ENCODE data around the gene SH3GL2. TPM values are rescaled to one million over a fixed set of nuclear protein-coding genes. Genes with fewer than 3 reads are reported as not detected.

Gene SH3GL2
- total RNA-seq, 2 experiments from 2014 or later, result not detected

DNA sequence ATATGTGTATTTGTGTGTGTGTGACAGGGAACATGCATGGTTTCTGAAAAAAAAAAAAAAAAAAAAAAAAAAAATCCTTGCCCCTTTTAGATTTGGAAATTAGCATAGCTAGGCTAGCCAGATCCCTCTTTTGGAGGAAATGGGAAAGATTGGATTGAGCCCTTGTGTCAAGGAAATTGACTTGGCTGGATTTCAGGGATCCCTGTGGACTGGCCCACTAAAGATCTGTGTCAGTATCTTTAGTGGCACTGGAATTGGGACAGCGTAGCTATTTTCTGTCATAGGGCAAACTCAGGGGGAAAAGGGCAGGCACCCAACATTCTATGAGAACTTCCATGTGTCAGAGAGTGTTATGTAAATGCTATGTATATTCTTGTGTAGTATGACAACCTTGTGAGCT, 35.4 kb downstream of the SH3GL2 start:
- DNase-seq (no peak), ATAC-seq (no peak)
- Mint-ChIP-seq H3K4me1 (ENCODE audit: low read depth) (no peaks in the 10 kb centered on the region), H3K27ac (no peak overlapping the region), H3K9me3 (ENCODE audit: insufficient read depth) (no peaks in the 10 kb centered on the region), H3K36me3 (ENCODE audit: low read depth) (no peaks in the 10 kb centered on the region), H3K4me3 (no peak overlapping the region), H3K27me3 (ENCODE audit: low read depth) (no peaks in the 10 kb centered on the region)
- ChIA-PET CTCF (no interaction called here), POLR2A (no interaction called here)

DNA sequence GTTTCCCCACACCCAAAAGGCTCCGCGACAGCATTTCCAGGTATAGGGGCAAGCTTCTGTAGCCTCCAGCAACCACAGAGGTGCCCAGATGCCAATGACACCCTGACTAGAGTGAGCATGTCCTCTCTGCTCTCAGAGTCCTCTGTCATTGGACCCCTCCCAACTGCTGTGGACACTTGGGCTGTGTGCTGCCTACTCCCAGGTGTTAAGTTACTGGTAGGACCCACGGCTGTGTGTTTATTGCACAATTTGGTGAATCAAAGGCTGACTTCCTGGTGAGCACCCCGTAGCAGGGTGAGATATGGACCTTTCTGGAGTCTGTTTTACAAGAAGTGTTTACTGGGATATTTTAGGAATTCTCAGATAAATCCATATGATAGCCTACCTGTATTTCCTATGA, 36.0 kb downstream of the SH3GL2 start:
- CTCF ChIA-PET, result no interaction called here
- H3K4me3 Mint-ChIP-seq, result no peak overlapping the region
- H3K4me1 Mint-ChIP-seq (ENCODE audit: low read depth), result no peaks in the 10 kb centered on the region

DNA sequence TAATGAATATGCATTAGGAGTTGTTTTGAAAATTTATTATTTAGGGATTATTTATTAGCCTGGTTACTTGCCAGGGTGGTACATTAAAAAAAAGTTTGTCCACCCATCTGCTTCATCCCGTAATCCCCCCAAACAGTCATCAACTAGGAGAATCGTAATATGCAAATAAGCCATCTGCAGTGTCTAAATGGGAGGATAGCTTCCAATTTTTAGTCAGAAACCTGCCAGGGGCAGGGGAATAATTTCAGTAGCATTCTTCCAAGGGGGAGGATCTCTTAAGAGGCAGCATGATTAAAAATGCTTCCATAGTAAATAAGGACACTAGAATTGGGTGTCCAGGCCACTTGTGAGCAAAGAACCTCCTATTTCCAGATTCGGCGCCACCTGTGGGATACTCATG, 43.3 kb downstream of the SH3GL2 start:
- ATAC-seq (no peak), DNase-seq (no peak)
- Mint-ChIP-seq H3K4me1 (ENCODE audit: low read depth) (no peaks in the 10 kb centered on the region), H3K27me3 (ENCODE audit: low read depth) (no peaks in the 10 kb centered on the region), H3K27ac (no peak overlapping the region), H3K9me3 (ENCODE audit: insufficient read depth) (no peaks in the 10 kb centered on the region), H3K36me3 (ENCODE audit: low read depth) (no peaks in the 10 kb centered on the region), H3K4me3 (no peak overlapping the region)
- ChIA-PET CTCF (no interaction called here), POLR2A (no interaction called here)

More for the DNA sequence above, 36.0 kb downstream of the SH3GL2 start:
- Mint-ChIP-seq H3K36me3 (ENCODE audit: low read depth) (no peaks in the 10 kb centered on the region), H3K9me3 (ENCODE audit: insufficient read depth) (no peaks in the 10 kb centered on the region), H3K27ac (no peak overlapping the region), H3K27me3 (ENCODE audit: low read depth) (no peaks in the 10 kb centered on the region)
- POLR2A ChIA-PET, result no interaction called here
- no peak for DNase-seq
- ATAC-seq, result no peak

DNA sequence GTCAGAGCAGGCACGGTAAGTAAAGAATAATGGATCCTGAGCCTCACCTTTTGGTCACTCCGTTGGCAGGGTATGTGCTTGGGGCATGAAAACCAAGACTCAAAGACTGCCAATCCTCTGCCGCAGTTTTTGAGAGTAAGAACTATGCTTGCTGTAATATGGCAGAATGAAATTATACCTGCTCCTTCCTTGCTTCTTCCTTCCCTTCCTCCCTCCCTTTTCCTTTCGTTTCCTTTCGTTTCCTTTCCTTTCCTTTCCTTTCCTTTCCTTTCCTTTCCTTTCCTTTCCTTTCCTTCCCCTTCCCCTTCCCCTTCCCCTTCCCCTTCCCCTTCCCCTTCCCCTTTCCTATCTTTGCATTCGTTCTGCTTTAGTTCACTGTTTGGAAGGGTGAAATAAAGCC, 43.9 kb downstream of the SH3GL2 start:
- H3K27ac Mint-ChIP-seq, result no peak overlapping the region
- H3K27me3 Mint-ChIP-seq (ENCODE audit: low read depth), result no peaks in the 10 kb centered on the region
- ChIA-PET CTCF (no interaction called here), POLR2A (no interaction called here)
- no peaks in the 10 kb centered on the region for H3K4me1 Mint-ChIP-seq (ENCODE audit: low read depth)
- DNase-seq (no peak), ATAC-seq (no peak)
- H3K9me3 Mint-ChIP-seq (ENCODE audit: insufficient read depth), result no peaks in the 10 kb centered on the region
- no peak overlapping the region for H3K4me3 Mint-ChIP-seq
- no peaks in the 10 kb centered on the region for H3K36me3 Mint-ChIP-seq (ENCODE audit: low read depth)

DNA sequence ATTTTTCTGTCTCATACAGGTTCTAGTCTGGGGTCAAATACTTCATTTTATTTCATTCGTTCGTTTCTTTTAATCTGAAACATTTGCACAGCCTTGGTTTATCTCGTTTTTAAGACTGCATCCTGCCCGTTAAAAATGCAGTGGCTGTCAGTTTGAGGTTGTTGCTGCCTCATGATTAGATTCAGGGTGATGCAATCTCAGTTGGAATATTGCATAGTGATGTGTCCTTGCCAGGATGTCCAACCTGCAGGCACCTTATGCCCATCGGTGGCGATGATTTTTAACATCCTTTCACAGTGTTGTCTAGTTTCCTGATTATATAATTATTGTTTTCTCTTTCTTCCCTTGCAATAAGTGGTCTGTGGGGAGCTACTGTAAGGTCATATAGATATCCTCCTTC, 45.1 kb downstream of the SH3GL2 start:
- no peaks in the 10 kb centered on the region for H3K27me3 Mint-ChIP-seq (ENCODE audit: low read depth)
- DNase-seq (no peak), ATAC-seq (no peak)
- no peaks in the 10 kb centered on the region for H3K4me1 Mint-ChIP-seq (ENCODE audit: low read depth)
- H3K9me3 Mint-ChIP-seq (ENCODE audit: insufficient read depth), result no peaks in the 10 kb centered on the region
- no peaks in the 10 kb centered on the region for H3K36me3 Mint-ChIP-seq (ENCODE audit: low read depth)
- ChIA-PET CTCF (no interaction called here), POLR2A (no interaction called here)
- no peak overlapping the region for H3K4me3 Mint-ChIP-seq
- no peak overlapping the region for H3K27ac Mint-ChIP-seq

DNA sequence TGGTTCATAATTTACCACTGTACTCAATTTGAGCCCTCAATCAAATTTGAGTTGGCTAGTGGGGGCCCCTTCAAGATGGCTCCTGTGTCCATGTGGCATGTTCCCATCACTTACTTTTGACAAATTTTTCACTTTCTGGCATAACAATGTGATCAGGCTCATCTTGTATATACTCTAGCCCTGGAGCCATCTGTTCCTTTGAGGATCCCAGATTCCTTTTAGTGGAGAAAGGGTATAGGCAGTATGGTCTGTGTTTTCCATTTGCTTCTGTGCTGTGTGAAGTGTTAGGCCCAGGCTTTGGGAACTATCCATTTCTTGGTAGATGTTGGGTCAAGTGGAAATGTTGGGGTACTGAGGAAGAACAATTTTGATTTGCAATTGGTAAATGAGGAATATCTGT, 45.7 kb downstream of the SH3GL2 start:
- CTCF ChIA-PET, result no interaction called here
- Mint-ChIP-seq H3K36me3 (ENCODE audit: low read depth) (no peaks in the 10 kb centered on the region), H3K27ac (no peak overlapping the region), H3K4me3 (no peak overlapping the region), H3K27me3 (ENCODE audit: low read depth) (no peaks in the 10 kb centered on the region), H3K4me1 (ENCODE audit: low read depth) (no peaks in the 10 kb centered on the region), H3K9me3 (ENCODE audit: insufficient read depth) (no peaks in the 10 kb centered on the region)
- ATAC-seq (no peak), DNase-seq (no peak)
- POLR2A ChIA-PET, result no interaction called here

DNA sequence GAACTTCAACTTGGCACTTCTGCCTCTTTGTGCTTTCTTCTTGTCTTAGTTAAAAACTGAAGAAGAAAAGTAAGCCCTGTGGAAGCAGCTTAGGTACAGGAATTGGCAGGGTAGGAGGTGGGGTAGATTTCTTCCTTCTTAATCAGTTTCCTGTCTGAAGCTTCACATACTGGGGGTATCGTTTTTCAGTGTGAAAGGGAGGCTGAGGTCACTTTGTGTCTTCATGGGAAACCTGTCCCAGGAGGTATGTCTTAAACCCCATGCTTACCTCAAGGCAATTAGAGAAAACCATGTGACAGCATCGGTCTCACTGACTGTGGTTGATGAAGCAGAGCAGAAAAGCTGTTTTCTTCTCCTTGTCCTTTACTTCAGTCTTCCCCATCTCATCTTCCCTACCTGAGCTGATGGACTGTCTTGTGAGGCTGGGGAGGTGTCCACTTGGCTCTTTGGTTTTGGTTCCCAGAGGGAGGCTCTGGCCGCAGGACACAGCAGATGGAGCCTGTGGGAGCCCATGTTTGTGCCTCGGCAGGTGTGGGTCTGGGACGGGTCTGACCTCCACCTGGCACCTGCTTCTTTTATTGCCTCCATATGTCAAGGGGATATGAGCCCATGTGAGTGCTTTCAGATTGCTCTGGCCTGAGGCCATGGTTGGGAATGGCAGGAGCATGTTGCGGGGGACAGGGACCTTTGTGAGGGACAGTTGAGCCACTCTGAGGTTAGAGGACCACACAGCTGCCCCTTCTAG, 47.0 kb downstream of the SH3GL2 start:
- Mint-ChIP-seq H3K36me3 (ENCODE audit: low read depth) (no peaks in the 10 kb centered on the region), H3K27ac (no peak overlapping the region), H3K27me3 (ENCODE audit: low read depth) (no peaks in the 10 kb centered on the region), H3K4me1 (ENCODE audit: low read depth) (no peaks in the 10 kb centered on the region), H3K4me3 (no peak overlapping the region), H3K9me3 (ENCODE audit: insufficient read depth) (no peaks in the 10 kb centered on the region)
- no peak for DNase-seq
- no peak for ATAC-seq
- CTCF ChIA-PET, result no interaction called here
- POLR2A ChIA-PET, result interaction anchor here (0.6 kb wide), 1 partner anchor 23 kb away, joined by 3 read pairs; no protein-coding TSS in a partner anchor

DNA sequence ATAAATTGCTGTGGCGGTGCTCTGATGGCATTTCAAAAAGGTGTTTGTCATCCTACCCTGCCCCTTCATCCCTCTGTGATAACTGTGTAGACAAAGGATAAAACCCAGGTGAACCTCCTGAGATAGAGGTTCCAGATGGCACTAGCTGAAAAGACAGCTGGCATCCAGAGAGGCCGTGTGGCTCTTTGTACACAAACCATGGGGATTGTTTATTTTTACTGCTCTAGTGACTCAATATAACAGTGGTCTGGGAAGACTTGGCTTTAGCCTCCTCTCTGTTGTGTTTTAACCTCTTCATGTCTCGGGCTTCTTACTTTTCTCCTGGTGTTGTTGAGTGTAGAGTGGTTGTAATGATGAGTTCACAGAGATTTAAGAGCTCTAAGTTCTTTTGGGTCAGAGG, 48.8 kb downstream of the SH3GL2 start:
- ChIA-PET POLR2A (interaction anchor here (0.8 kb wide), 1 partner anchor 807 kb away, joined by 3 read pairs; no protein-coding TSS in a partner anchor), CTCF (no interaction called here)
- no peaks in the 10 kb centered on the region for H3K9me3 Mint-ChIP-seq (ENCODE audit: insufficient read depth)
- no peak for ATAC-seq
- H3K27ac Mint-ChIP-seq, result no peak overlapping the region
- H3K36me3 Mint-ChIP-seq (ENCODE audit: low read depth), result no peaks in the 10 kb centered on the region
- H3K27me3 Mint-ChIP-seq (ENCODE audit: low read depth), result no peaks in the 10 kb centered on the region
- DNase-seq, result no peak
- no peak overlapping the region for H3K4me3 Mint-ChIP-seq
- no peaks in the 10 kb centered on the region for H3K4me1 Mint-ChIP-seq (ENCODE audit: low read depth)

DNA sequence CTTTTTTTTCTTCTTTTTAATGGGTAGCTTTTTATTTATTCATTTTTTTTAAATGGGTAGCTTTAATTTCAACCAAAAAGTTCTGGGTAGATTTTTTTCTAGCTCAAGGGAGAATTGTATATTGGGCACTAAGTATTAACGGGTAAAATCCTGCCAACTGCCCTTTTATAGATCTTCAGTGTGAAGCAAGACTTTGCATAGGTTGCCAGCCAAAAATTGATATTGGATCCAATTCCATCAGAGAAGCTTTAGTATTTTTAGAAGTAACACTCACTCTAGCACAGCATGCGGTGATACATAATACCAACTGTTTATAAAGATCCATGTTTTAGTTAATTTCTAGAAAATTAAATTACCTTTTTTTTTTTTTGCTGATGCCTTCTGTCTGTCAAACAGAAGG, 49.8 kb downstream of the SH3GL2 start:
- Mint-ChIP-seq H3K9me3 (ENCODE audit: insufficient read depth) (no peaks in the 10 kb centered on the region), H3K27me3 (ENCODE audit: low read depth) (no peaks in the 10 kb centered on the region), H3K36me3 (ENCODE audit: low read depth) (no peaks in the 10 kb centered on the region), H3K4me1 (ENCODE audit: low read depth) (no peaks in the 10 kb centered on the region), H3K27ac (no peak overlapping the region), H3K4me3 (no peak overlapping the region)
- no peak for DNase-seq
- no peak for ATAC-seq
- ChIA-PET CTCF (no interaction called here), POLR2A (no interaction called here)

DNA sequence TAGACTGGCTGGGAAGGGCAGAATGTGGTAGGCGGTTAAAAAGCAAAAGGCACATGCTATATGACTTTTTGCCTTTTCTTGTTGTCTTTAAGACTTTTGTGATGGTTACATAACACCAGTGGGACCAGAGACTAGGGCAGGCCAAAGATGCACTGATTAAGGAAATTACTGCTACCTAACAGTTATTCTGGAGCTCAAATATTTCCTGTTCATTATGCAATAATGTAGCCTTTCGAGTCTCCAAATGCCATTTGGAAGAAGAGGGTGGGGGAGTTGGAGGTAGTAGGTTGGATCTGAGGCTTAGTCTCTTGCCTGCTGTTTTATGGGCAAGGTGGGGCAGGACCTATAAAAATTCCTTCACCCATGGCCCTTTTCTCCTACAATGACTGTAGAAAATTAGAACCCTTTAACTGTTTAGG, 51.7 kb downstream of the SH3GL2 start:
- CTCF ChIA-PET, result no interaction called here
- Mint-ChIP-seq H3K27me3 (ENCODE audit: low read depth) (no peaks in the 10 kb centered on the region), H3K4me1 (ENCODE audit: low read depth) (no peaks in the 10 kb centered on the region), H3K27ac (no peak overlapping the region), H3K36me3 (ENCODE audit: low read depth) (no peaks in the 10 kb centered on the region), H3K4me3 (no peak overlapping the region), H3K9me3 (ENCODE audit: insufficient read depth) (no peaks in the 10 kb centered on the region)
- DNase-seq (no peak), ATAC-seq (no peak)
- POLR2A ChIA-PET, result no interaction called here

DNA sequence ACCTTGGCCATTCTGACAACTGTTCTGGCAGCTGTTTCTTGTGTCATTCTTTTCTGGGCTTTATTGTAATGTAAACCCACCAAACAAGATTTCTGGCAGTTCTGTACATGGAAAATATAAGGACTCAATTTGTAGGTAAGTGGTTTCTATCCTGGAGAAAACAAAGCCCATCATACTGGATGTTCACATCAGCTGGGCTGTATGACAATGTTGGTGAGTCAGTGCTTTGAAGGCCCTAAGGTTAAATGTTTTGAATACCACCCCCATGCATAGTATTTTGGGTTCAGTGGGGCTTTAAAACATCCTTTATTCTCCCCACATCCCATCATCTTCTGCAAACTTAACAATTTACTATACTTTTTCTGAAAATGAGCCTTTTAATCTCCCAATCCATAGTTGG, 52.5 kb downstream of the SH3GL2 start:
- ATAC-seq (no peak), DNase-seq (no peak)
- Mint-ChIP-seq H3K9me3 (ENCODE audit: insufficient read depth) (no peaks in the 10 kb centered on the region), H3K27ac (no peak overlapping the region), H3K27me3 (ENCODE audit: low read depth) (no peaks in the 10 kb centered on the region), H3K36me3 (ENCODE audit: low read depth) (no peaks in the 10 kb centered on the region), H3K4me3 (no peak overlapping the region), H3K4me1 (ENCODE audit: low read depth) (no peaks in the 10 kb centered on the region)
- POLR2A ChIA-PET, result no interaction called here
- CTCF ChIA-PET, result no interaction called here

DNA sequence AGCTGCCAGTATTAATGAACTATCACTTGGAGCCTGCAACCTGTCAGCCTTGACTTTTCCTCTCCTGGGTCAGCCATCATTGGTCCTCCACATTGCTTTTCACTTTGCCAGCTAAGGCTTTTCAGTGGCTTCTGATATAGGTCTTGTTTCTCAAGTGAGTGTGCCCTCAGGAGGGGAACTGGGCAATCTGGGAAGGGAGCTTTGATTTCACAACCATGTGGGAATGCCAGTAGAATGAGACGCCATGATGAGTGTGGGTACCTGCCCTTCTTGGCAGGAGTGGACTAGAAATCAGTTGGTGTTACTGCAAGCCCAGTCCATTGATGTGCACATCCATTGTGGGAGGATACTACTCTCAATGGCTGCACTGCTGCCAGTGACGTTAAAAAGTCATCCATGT, 54.1 kb downstream of the SH3GL2 start:
- Mint-ChIP-seq H3K9me3 (ENCODE audit: insufficient read depth) (no peaks in the 10 kb centered on the region), H3K4me3 (no peak overlapping the region), H3K27me3 (ENCODE audit: low read depth) (no peaks in the 10 kb centered on the region), H3K36me3 (ENCODE audit: low read depth) (no peaks in the 10 kb centered on the region), H3K4me1 (ENCODE audit: low read depth) (no peaks in the 10 kb centered on the region), H3K27ac (no peak overlapping the region)
- ChIA-PET POLR2A (no interaction called here), CTCF (no interaction called here)
- no peak for DNase-seq
- no peak for ATAC-seq

Data from activated CD8-positive, alpha-beta T cell treated with anti-CD3 and anti-CD28 coated beads, Interleukin-2, amount 10 ng/mL, durations not matched to agents 7 days and 5 days (primary cell).